Nucleus accumbens (tissue), 56 donors: ENCODE data around the gene CCR5AS.

Source experiments
- DNase-seq, 56 donors: peaks; one replicate each; lab custom pipeline; 2025; lab: John Stamatoyannopoulos, UW

CCR5AS gene

GRCh38 chr3:46324036-46324435 is 82.8 kb downstream of the CCR5AS start:
- DNase-seq: no peak

- no peak for DNase-seq
Measured at GRCh38 chr3:46321461-46322104, 85.3 kb downstream of the CCR5AS start.

GRCh38 chr3:46318207-46318927 is 88.5 kb downstream of the CCR5AS start:
- DNase-seq: no peak

- no peak for DNase-seq
Measured at GRCh38 chr3:46316206-46316605, 90.7 kb downstream of the CCR5AS start.

GRCh38 chr3:46314517-46314916 is 92.3 kb downstream of the CCR5AS start:
- no peak for DNase-seq
